Subcutaneous adipose tissue (tissue), 4 donors: ENCODE data around the gene SEZ6. TPM values are rescaled to one million over a fixed set of nuclear protein-coding genes. Genes with fewer than 3 reads are reported as not detected.

Experiments
- total RNA-seq, 4 donors: library from RNA; depleted of rRNA; stranded (reverse); fragments of >200 nt; gene quantifications; one replicate each; pipeline ENCODE4 v1.1.0, GENCODE V29; 2016
- TF ChIP-seq, protein P1 (sequence below): fragments of 450-650 bp; IDR thresholded peaks from one replicate; pipeline ENCODE4 v1.5.1; 2016; ENCODE audit warnings: low read depth, mild to moderate bottlenecking, control low read depth, antibody characterized with exemption, moderate library complexity

SEZ6 gene
- total RNA-seq, 4 donors from 2014 or later, result not detected

DNA sequence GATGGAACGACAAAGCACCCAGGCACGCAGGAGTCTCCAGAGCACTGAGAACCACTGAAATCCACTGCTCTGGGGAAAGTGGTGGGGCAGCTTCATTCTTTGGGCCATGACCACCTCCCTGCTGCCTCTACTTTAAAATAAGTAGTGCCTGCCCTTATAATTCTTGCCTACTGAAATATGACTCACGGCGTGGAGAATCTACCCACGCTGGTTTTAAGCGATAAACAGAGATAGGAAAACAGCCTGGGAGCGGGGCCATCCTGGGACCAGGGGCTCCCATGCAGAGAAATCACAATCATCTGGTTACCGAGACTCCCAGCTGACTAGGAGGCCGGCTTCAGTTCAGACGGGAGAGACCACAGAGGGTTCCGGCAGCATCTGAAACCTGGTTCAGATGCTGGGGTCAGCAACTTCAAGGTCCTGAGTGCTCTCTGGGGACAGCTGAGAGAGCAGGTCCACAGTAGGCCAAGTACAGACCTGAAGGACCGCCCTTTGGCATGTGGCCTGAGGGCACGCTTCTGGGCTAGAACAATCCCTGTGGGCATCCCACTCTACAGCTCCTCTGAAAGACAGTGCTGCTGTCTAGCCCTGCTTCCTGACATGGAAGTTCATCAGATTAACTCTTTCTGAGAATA is 94.3 kb downstream of the SEZ6 start:
- TF ChIP-seq, protein P1, sequence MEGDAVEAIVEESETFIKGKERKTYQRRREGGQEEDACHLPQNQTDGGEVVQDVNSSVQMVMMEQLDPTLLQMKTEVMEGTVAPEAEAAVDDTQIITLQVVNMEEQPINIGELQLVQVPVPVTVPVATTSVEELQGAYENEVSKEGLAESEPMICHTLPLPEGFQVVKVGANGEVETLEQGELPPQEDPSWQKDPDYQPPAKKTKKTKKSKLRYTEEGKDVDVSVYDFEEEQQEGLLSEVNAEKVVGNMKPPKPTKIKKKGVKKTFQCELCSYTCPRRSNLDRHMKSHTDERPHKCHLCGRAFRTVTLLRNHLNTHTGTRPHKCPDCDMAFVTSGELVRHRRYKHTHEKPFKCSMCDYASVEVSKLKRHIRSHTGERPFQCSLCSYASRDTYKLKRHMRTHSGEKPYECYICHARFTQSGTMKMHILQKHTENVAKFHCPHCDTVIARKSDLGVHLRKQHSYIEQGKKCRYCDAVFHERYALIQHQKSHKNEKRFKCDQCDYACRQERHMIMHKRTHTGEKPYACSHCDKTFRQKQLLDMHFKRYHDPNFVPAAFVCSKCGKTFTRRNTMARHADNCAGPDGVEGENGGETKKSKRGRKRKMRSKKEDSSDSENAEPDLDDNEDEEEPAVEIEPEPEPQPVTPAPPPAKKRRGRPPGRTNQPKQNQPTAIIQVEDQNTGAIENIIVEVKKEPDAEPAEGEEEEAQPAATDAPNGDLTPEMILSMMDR, result no peak

DNA sequence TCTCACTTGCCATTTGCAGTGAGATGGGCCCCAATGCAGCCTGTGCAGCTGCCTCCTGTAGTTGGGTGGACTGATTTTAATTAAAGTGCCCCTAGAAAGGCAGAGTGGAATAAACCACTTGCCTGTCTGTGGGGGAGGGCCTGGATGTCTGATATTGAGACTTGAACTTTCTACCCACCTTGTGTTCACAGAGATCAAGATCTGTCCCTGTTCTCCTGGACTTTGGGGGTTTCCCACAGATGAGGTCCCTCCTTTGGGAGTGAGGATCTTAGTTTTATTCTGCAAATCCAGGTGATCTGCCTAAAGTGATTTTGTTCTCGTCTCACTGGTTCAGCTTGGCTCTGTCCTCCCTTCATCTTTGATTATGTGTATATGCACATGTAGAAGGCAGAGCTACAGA is 95.3 kb downstream of the SEZ6 start:
- TF ChIP-seq, protein P1, result no peak

DNA sequence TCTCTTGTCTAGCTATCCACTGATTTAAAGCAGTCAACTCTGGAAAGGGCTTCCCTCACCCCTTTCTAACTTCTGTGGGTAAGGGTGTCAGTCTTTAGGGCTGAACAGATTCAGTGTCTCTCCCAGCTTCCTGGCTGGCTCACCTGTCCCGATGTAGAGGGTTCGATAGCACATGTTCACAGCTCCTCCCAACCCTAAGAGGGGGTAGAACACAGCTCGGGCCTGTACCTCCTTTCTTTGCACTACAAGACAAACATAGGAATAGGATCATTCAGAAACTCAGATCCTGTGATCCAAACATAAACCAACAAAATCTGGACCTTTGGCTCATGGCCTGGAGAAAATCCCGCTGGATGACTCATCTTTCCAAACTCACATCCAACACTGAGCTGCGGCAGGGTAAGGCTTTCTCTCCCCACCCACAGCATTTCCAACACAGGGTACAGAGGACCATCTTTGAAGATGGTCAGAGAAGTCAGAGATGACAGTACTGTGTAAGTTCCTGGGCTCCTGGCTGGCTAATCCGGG is 97.1 kb downstream of the SEZ6 start:
- TF ChIP-seq, protein P1, result no peak

DNA sequence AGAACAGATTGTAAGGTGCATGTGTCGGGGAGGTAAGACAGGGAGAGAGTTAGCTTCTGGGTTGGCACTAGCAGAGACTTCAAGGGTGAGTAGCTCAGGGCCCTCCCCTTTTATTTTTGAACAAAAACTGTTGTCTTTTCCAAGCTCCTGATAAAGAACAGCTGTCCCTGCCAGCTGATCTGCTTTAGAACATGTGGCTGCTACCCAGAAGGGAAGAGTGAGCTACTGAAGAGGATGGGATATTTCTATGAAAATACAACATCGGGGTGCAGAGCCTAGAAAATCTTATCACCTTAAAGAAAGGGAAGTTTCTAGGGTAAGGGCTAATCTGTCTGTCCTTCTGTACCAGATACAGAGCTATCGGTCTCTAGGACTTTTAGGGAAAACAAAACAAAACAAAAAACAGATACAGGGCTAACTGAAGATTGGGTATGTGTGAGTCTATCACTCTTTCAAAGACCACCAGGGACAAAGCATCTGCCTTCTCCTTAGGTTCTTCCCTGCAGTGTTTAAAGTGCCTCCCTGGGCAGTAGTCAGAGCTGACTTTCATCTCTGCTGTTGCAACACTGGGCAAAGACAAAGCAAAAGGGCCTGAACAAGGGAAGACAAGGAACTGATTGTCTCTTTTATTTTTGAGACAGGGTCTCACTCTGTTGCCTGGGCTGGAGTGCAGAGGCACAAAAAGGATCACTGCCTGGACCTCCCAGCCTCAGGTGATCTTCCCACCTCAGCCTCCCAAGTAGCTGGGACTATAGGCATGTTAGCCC is 97.9 kb downstream of the SEZ6 start:
- TF ChIP-seq, protein P1, result no peak

DNA sequence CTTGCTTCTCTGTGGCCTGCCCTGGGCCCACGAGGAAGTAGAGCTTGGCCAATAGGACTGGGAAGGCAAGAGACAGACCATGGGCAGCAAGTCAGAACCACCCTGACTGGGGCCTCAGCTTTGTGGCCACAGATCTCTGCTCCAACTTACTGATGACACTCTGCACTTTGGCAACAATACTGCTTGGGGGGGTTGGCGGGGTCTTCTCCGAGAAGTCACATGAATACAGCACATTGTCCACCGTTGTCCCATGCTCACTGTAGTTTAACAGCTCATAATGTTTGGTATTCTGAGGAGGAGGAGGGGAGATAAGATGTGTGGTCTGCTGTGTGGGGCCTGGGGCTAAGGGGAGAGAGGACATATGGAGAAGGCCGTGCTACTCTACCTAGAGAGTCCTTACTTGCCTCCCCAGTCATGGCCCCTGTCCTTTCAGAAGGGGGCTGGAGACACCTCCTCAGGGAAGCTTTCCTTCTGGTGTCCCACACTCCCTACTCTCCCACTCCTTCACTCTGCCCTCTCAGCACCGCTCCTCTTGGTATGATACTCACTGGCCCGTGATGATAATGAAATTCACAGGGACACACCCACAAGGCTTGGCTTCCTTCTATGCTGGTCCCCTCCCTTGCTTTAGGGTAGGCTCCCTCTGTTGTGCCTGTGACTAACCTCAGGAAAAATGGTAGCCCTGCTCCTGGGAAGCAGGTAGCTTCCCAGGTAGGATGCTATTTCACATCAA is 99.0 kb downstream of the SEZ6 start:
- TF ChIP-seq, protein P1, result no peak

DNA sequence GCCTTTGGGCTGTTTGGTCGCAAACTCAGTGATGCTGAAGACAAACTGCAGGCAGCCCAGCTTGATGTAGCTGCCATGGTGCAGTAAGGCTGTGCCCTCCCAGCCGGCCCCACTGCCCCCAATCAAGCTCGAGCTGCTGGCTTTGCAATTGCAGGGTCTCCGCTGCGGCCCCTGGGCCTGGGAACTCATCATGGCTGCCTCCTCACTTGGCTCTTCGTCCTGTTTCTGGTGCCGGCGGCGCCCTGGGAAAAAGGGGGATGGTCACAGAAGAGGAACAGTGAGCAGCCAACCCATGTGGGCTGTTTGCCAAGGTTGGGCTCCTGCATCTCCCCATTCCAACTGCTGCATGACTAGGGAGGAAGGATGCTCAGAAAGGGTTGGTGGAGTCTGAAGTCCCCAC is 99.6 kb downstream of the SEZ6 start:
- TF ChIP-seq, protein P1, result no peak

Other genes with a start within 250 kb of the SEZ6 start
- 10 to 100 TPM in 2 of 4 donors, 1 to 10 TPM in 2; 6.6 to 30.0 (median 12.1) TPM for gene FAM222B, start 163.2 kb downstream of the SEZ6 start, total RNA-seq
- gene ERAL1, start 151.0 kb downstream of the SEZ6 start, total RNA-seq, result 10 to 100 TPM; 22.7 to 34.2 (median 25.0) TPM
- gene FLOT2, start 108.3 kb downstream of the SEZ6 start, total RNA-seq, result 10 to 100 TPM; 48.1 to 76.1 (median 58.6) TPM
- 1 to 10 TPM; 2.1 to 3.6 (median 2.7) TPM for gene DHRS13, start 103.0 kb downstream of the SEZ6 start, total RNA-seq
- gene PHF12, start 54.5 kb downstream of the SEZ6 start, total RNA-seq, result 10 to 100 TPM; 22.0 to 38.1 (median 25.2) TPM
- gene PIPOX, start 37.1 kb upstream of the SEZ6 start, total RNA-seq, result 1 to 10 TPM in 3 of 4 donors, under 1 TPM in 1; 0.98 to 4.3 (median 1.5) TPM
- gene MYO18A, start 174.4 kb upstream of the SEZ6 start, total RNA-seq, result 10 to 100 TPM; 14.5 to 72.3 (median 50.8) TPM
- not detected for gene CRYBA1, start 240.8 kb upstream of the SEZ6 start, total RNA-seq